H1 (cell line): ENCODE results near the gene ZNF814. TPM values are rescaled to one million over a fixed set of nuclear protein-coding genes. Genes with fewer than 3 reads are reported as not detected.
A peak's percentile ranks its signal among the peaks of the same experiment; 100 is the strongest.

Experiments
- CTCF ChIA-PET: fragments of 300-600 bp; sonication (Branson Sonifier 250); formaldehyde crosslinking; loops from one replicate; lab custom pipeline; 2021; ENCODE audit not compliant: partially characterized antibody; lab: Charles Lee
- POLR2A ChIA-PET: fragments of 300-600 bp; sonication (Branson Sonifier 250); formaldehyde crosslinking; loops from one replicate; lab custom pipeline; 2021; ENCODE audit warnings: inconsistent platforms; ENCODE audit not compliant: partially characterized antibody; lab: Charles Lee
- DNase-seq, 2 experiments: peaks; one replicate each; pipeline versions ENCODE4 v3.0.0 to v3.0.0-alpha.2; 2010 to 2022; ENCODE audit warnings: low spot score in 2 of 2, low read depth in 1 of 2, mixed read lengths in 1 of 2
- FAIRE-seq: peaks from 2 replicates; lab custom pipeline; 2011; peaks lifted over from hg19 to GRCh38; lab: Jason Lieb, UNC
- H2AFZ ChIP-seq: 2 replicates; pipeline ENCODE4 v1.8.1; 2012; ENCODE audit warnings: low read length, inconsistent platforms
- H2AK5ac ChIP-seq: 2 replicates; pipeline ENCODE4 v1.6.1; 2013; ENCODE audit warnings: low read depth, low read length
- H2BK120ac ChIP-seq: replicated peaks from 2 replicates; pipeline ENCODE3; 2013; ENCODE audit warnings: low read depth, low read length, inconsistent platforms
- H2BK12ac ChIP-seq: 2 replicates; pipeline ENCODE4 v1.6.1; 2013; ENCODE audit warnings: low read depth, low read length
- H2BK15ac ChIP-seq: 2 replicates; pipeline ENCODE4 v1.6.1; 2013; ENCODE audit warnings: low read length
- H2BK20ac ChIP-seq: 2 replicates; pipeline ENCODE4 v1.6.1; 2013; ENCODE audit warnings: low read length
- H2BK5ac ChIP-seq: 2 replicates; pipeline ENCODE4 v1.6.1; 2013; ENCODE audit warnings: low read depth, low read length
- H3K14ac ChIP-seq: 2 replicates; pipeline ENCODE4 v1.6.1; 2013; ENCODE audit warnings: inconsistent platforms; ENCODE audit not compliant: insufficient read length
- H3K18ac ChIP-seq: 2 replicates; pipeline ENCODE4 v1.6.1; 2013; ENCODE audit warnings: low read length; ENCODE audit errors: extremely low read depth
- H3K23ac ChIP-seq: 2 replicates; pipeline ENCODE4 v1.6.1; 2013; ENCODE audit warnings: inconsistent platforms; ENCODE audit not compliant: insufficient read length
- H3K23me2 ChIP-seq: 2 replicates; pipeline ENCODE4 v1.6.1; 2013; ENCODE audit warnings: low read depth, low read length
- H3K27ac ChIP-seq: 2 replicates; pipeline ENCODE4 v1.6.1; 2011; ENCODE audit warnings: low read depth, low read length, inconsistent platforms
- H3K27me3 ChIP-seq, 4 experiments: replicated peaks in 1 of 4; 1 replicate in 1 of 4; 2 replicates in 3 of 4; pipeline versions ENCODE4 v1.6.1 to v1.8.1; 2011 to 2013; ENCODE audit warnings: low read length in 3 of 4, mild to moderate bottlenecking in 3 of 4, inconsistent platforms in 2 of 4, mixed read lengths in 2 of 4, moderate library complexity in 1 of 4; ENCODE audit not compliant: control insufficient read depth in 3 of 4, insufficient read depth in 3 of 4; ENCODE audit errors: extremely low read depth in 1 of 4
- H3K36me3 ChIP-seq, 4 experiments: 2 replicates each; pipeline versions ENCODE4 v1.6.1 to v1.8.1; 2011 to 2013; ENCODE audit warnings: mild to moderate bottlenecking in 4 of 4, low read length in 3 of 4, moderate library complexity in 2 of 4, control low read depth in 1 of 4, inconsistent platforms in 1 of 4; ENCODE audit not compliant: insufficient read depth in 4 of 4, control insufficient read depth in 2 of 4
- H3K4ac ChIP-seq: replicated peaks from 2 replicates; pipeline ENCODE3; 2013; ENCODE audit warnings: low read length, low read depth, mixed read lengths, inconsistent platforms; ENCODE audit not compliant: insufficient read length
- H3K4me1 ChIP-seq, 4 experiments: replicated peaks in 1 of 4; 1 replicate in 1 of 4; 2 replicates in 3 of 4; pipeline versions ENCODE4 v1.6.1 to v1.8.1; 2011 to 2013; ENCODE audit warnings: low read length in 3 of 4, inconsistent platforms in 2 of 4, mixed read lengths in 1 of 4; ENCODE audit not compliant: insufficient read depth in 4 of 4, control insufficient read depth in 3 of 4
- H3K4me2 ChIP-seq, 2 experiments: 2 replicates each; pipeline versions ENCODE4 v1.6.1 to v1.8.1; 2011 to 2013; ENCODE audit warnings: low read depth in 2 of 2, low read length in 2 of 2, control low read depth in 1 of 2, inconsistent platforms in 1 of 2, mild to moderate bottlenecking in 1 of 2; ENCODE audit not compliant: insufficient read depth in 1 of 2
- H3K4me3 ChIP-seq, 4 experiments: fragments of 200-600, 300-600 bp in 1 of 4; sonication (generic), shearing (Covaris generic), sonication (Bioruptor Twin) in 1 of 4; 2 replicates each; pipeline versions ENCODE4 v1.5.1 to v1.8.1; 2011 to 2016; ENCODE audit warnings: low read length in 4 of 4, low read depth in 3 of 4, control low read depth in 2 of 4, inconsistent platforms in 2 of 4, mild to moderate bottlenecking in 2 of 4, mixed read lengths in 1 of 4, moderate library complexity in 1 of 4; ENCODE audit not compliant: insufficient read depth in 2 of 4; ENCODE audit errors: extremely low read depth in 1 of 4
- H3K56ac ChIP-seq: replicated peaks from 2 replicates; pipeline ENCODE3; 2013; ENCODE audit warnings: low read depth, mild to moderate bottlenecking, mixed read lengths, low read length, inconsistent platforms; ENCODE audit not compliant: insufficient read length
- H3K79me1 ChIP-seq: 2 replicates; pipeline ENCODE4 v1.6.1; 2013; ENCODE audit warnings: low read depth, low read length, control low read depth
- H3K79me2 ChIP-seq, 2 experiments: 2 replicates each; pipeline versions ENCODE4 v1.6.1 to v1.8.1; 2012 to 2013; ENCODE audit warnings: low read length in 2 of 2, mild to moderate bottlenecking in 2 of 2, inconsistent platforms in 1 of 2; ENCODE audit not compliant: insufficient read depth in 2 of 2, control insufficient read depth in 1 of 2
- H3K9ac ChIP-seq, 4 experiments: replicated peaks in 1 of 4; 1 replicate in 1 of 4; 2 replicates in 3 of 4; pipeline versions ENCODE4 v1.6.1 to v1.8.1; 2011 to 2013; ENCODE audit warnings: low read depth in 3 of 4, low read length in 3 of 4, control low read depth in 2 of 4, mild to moderate bottlenecking in 2 of 4, moderate library complexity in 2 of 4, inconsistent platforms in 1 of 4; ENCODE audit errors: extremely low read depth in 1 of 4
- H3K9me3 ChIP-seq, 2 experiments: 2 replicates each; pipeline versions ENCODE4 v1.6.1 to v1.8.1; 2012 to 2013; ENCODE audit warnings: mild to moderate bottlenecking in 2 of 2, moderate library complexity in 2 of 2, control low read depth in 1 of 2, inconsistent platforms in 1 of 2, low read depth in 1 of 2, low read length in 1 of 2, mixed read lengths in 1 of 2; ENCODE audit not compliant: insufficient read depth in 2 of 2
- H4K20me1 ChIP-seq, 2 experiments: replicated peaks in 1 of 2; 2 replicates each; pipeline versions ENCODE3 to v1.8.1; 2011 to 2013; ENCODE audit warnings: inconsistent platforms in 2 of 2, low read length in 2 of 2, mild to moderate bottlenecking in 1 of 2; ENCODE audit not compliant: insufficient read depth in 2 of 2, control insufficient read depth in 1 of 2
- H4K5ac ChIP-seq: 2 replicates; pipeline ENCODE4 v1.6.1; 2013; ENCODE audit warnings: low read length, low read depth, mixed read lengths, inconsistent platforms; ENCODE audit not compliant: insufficient read length
- H4K8ac ChIP-seq: 2 replicates; pipeline ENCODE4 v1.8.0; 2013; ENCODE audit warnings: mild to moderate bottlenecking, moderate library complexity, low read length, inconsistent platforms; ENCODE audit not compliant: insufficient read depth; ENCODE audit errors: extremely low read depth
- H4K91ac ChIP-seq: replicated peaks from 2 replicates; pipeline ENCODE3; 2013; ENCODE audit warnings: low read length, mixed read lengths, inconsistent platforms; ENCODE audit not compliant: insufficient read length
- CHD2 ChIP-seq: IDR thresholded peaks from 2 replicates; pipeline ENCODE4 v1.6.1; 2012; ENCODE audit warnings: low read length, improper control_type of control experiment
- POLR2A ChIP-seq, 2 experiments: IDR thresholded peaks; 1 replicate in 1 of 2; 2 replicates in 1 of 2; pipeline ENCODE4 v1.6.1; 2011; ENCODE audit warnings: low read depth in 2 of 2, low read length in 2 of 2, mild to moderate bottlenecking in 2 of 2; ENCODE audit errors: control extremely low read depth in 1 of 2
- POLR2AphosphoS5 ChIP-seq: IDR thresholded peaks from 2 replicates; pipeline ENCODE4 v1.6.1; 2011; ENCODE audit warnings: low read depth, low read length
- SRF ChIP-seq: IDR thresholded peaks from 2 replicates; pipeline ENCODE4 v1.6.1; 2011; ENCODE audit warnings: mild to moderate bottlenecking, low read depth, low read length, moderate library complexity
- TAF1 ChIP-seq: IDR thresholded peaks from 2 replicates; pipeline ENCODE4 v1.6.1; 2011; ENCODE audit warnings: mild to moderate bottlenecking, low read depth, low read length
- TBP ChIP-seq: IDR thresholded peaks from 2 replicates; pipeline ENCODE4 v1.6.1; 2011; ENCODE audit warnings: low read depth, low read length, improper control_type of control experiment
- WGBS, 2 experiments: shearing (Covaris generic) in 1 of 2; methylation state at CpG; one replicate each; pipeline versions ENCODE4 v1.1.6 to v1.1.7; 2013 to 2015; ENCODE audit warnings: low lambda C conversion rate in 2 of 2, mixed read lengths in 2 of 2, inconsistent platforms in 1 of 2, low coverage in 1 of 2, missing lambda C conversion rate in 1 of 2; ENCODE audit not compliant: insufficient replicate concordance in 2 of 2, insufficient coverage in 1 of 2, insufficient read length in 1 of 2; ENCODE audit errors: extremely low coverage in 1 of 2, missing lambda C conversion rate in 1 of 2; 5-methylcytosine and 5-hydroxymethylcytosine counted together
- polyA plus RNA-seq, 7 experiments: library from polyadenylated mRNA; depleted of rRNA in 3 of 7; stranded (reverse) in 5 of 7; unstranded in 2 of 7; fragments of >200 nt in 5 of 7; fragments of 200-250 nt in 2 of 7; gene quantifications; 1 replicate in 5 of 7; 2 replicates in 1 of 7; 4 replicates in 1 of 7; pipeline versions ENCODE4 v1.2.1 to v1.2.3, GENCODE V29; 2011 to 2013; ENCODE audit warnings: missing spikeins in 2 of 7, mixed read lengths in 2 of 7
- total RNA-seq: library from RNA; stranded (reverse); fragmentation: NEBNext Ultra II Directional; extraction: Animal tissue kit (Norgen Biotek cat#: 25700); gene quantifications from 2 replicates; pipeline ENCODE4 v1.2.1, GENCODE V29; 2021
- TF ChIP-seq, protein P1 (sequence below), 3 experiments: IDR thresholded peaks; 1 replicate in 2 of 3; 2 replicates in 1 of 3; pipeline versions ENCODE4 v1.5.1 to v1.6.1; 2011; ENCODE audit warnings: low read length in 3 of 3, mild to moderate bottlenecking in 3 of 3, inconsistent platforms in 2 of 3, low read depth in 1 of 3, moderate library complexity in 1 of 3; ENCODE audit not compliant: insufficient read depth in 1 of 3; ENCODE audit errors: control extremely low read depth in 1 of 3

Gene ZNF814
- total and polyA plus RNA-seq, 2 of the 8 experiments (the other 6 are each of a cell fraction or from before 2014, with no cell fraction given), result 90.9 to 99.6 TPM

DNA sequence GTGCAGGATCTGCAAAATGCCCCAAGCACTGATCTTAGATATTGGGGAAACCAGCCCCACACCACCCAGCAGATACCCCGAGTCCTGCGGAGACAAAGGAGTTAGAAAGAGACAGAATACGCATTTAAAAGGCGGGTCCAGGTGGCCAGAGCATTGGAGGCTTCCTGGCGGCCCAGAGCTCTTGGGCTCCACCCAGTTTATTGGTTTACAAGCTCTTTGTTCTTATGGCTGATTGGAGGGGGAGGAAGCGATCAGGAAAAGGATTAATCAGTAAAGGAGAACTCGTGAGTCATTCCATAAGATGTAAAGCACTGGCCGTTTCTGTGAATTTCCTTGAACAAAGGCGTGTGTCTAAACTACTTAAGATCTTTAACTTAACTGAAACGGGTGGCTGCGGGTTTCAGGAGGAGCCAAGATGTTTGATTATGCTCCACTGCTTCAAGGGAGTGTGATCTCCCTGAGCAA is 38.3 kb downstream of the ZNF814 start:
- Histone ChIP-seq H3K18ac (0 out of 2 replicates have a peak overlapping the region, but pooled peaks have one; percentile 36), H3K79me1 (peaks cover 6% of the 10 kb centered on the region), H3K4me1 (peaks cover 0 to 6% (median 4%) of the 10 kb centered on the region in 4 experiments; a peak in 6 of 7 replicates), H3K27ac (peak overlapping the region; percentile 83), H2BK12ac (0 out of 2 replicates have a peak overlapping the region, but pooled peaks have one; percentile 68), H3K23ac (no peak overlapping the region), H4K8ac (peak overlapping the region; percentile 93; the same call in 1 of the 2 replicates), H3K4ac (no peak overlapping the region), H3K4me3 (peak overlapping the region; percentile 79 to 81 (median 79)), H4K20me1 (peaks cover 0 to 8% of the 10 kb centered on the region in 2 experiments), H2AK5ac (no peak overlapping the region), H2BK20ac (no peak overlapping the region), H3K23me2 (peaks cover 4% of the 10 kb centered on the region; the same call in 1 of the 2 replicates), H3K79me2 (peaks cover 0 to 47% of the 10 kb centered on the region in 2 experiments; a peak in 3 of 4 replicates), H2BK15ac (no peak overlapping the region), H3K9me3 (no peaks in the 10 kb centered on the region), H3K4me2 (peak overlapping the region; percentile 71 to 88), H2BK5ac (no peak overlapping the region), H4K5ac (peak overlapping the region; percentile 15), H3K36me3 (peaks cover 0 to 18% (median 3%) of the 10 kb centered on the region in 4 experiments; a peak in 7 of 8 replicates), H3K9ac (peak overlapping the region; percentile 82 to 94 (median 89)), H2AFZ (no peak overlapping the region), H4K91ac (no peak overlapping the region), H3K27me3 (no peaks in the 10 kb centered on the region), H3K56ac (no peak overlapping the region), H2BK120ac (no peak overlapping the region), H3K14ac (no peak overlapping the region)
- 31% methylated on average over 10 of the region's 11 CpGs; no CpG with 5 or more reads in 1 of the 2 experiments for WGBS, 2 experiments
- no peak for FAIRE-seq
- TF ChIP-seq CHD2 (no peak), TBP (0 out of 2 replicates have a peak, but pooled peaks have one; percentile 47), TAF1 (peak; percentile 47; the same call in 1 of the 2 replicates), SRF (no peak), POLR2AphosphoS5 (no peak; the same call in 1 of the 2 replicates), POLR2A (IDR thresholded peaks at IDR 0.05; ENCODE audit: control extremely low read depth in 1 of 2, low read depth in 2 of 2, low read length in 2 of 2) (peak in 1 of 2 experiments; percentile 13; a peak in 1 of 3 replicates)
- TF ChIP-seq, protein P1, sequence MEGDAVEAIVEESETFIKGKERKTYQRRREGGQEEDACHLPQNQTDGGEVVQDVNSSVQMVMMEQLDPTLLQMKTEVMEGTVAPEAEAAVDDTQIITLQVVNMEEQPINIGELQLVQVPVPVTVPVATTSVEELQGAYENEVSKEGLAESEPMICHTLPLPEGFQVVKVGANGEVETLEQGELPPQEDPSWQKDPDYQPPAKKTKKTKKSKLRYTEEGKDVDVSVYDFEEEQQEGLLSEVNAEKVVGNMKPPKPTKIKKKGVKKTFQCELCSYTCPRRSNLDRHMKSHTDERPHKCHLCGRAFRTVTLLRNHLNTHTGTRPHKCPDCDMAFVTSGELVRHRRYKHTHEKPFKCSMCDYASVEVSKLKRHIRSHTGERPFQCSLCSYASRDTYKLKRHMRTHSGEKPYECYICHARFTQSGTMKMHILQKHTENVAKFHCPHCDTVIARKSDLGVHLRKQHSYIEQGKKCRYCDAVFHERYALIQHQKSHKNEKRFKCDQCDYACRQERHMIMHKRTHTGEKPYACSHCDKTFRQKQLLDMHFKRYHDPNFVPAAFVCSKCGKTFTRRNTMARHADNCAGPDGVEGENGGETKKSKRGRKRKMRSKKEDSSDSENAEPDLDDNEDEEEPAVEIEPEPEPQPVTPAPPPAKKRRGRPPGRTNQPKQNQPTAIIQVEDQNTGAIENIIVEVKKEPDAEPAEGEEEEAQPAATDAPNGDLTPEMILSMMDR (IDR thresholded peaks at IDR 0.05; ENCODE audit: control extremely low read depth in 1 of 3, insufficient read depth in 1 of 3, low read depth in 1 of 3, low read length in 3 of 3), result no peak
- POLR2A ChIA-PET, result interaction anchor here (0.6 to 10.6 kb wide), 20 partner anchors 10 to 609 kb away, joined by 3 to 103 read pairs (median 5); partner anchors contain the start of genes ZNF154, ZNF417, ZNF587B and ZNF814
- peak in 1 of 2 experiments; percentile 49 for DNase-seq
- CTCF ChIA-PET, result no interaction called here
